HTR-8/SVneo (cell line): ENCODE data around the gene HTRA1.

Experiments used
- DNase-seq: peaks from one replicate; pipeline ENCODE4 v3.0.0; 2011; ENCODE audit warnings: low spot score, mixed read lengths; ENCODE audit not compliant: insufficient read length
- FAIRE-seq: peaks from 2 replicates; lab custom pipeline; 2011; peaks lifted over from hg19 to GRCh38; lab: Jason Lieb, UNC

HTRA1 gene

GRCh38 chr10:122544493-122544892 is 83.1 kb downstream of the HTRA1 start:
- FAIRE-seq, result no peak
- no peak for DNase-seq

GRCh38 chr10:122546242-122546641 is 84.9 kb downstream of the HTRA1 start:
- DNase-seq, result no peak
- no peak for FAIRE-seq

GRCh38 chr10:122548407-122549085 is 87.2 kb downstream of the HTRA1 start:
- no peak for DNase-seq
- no peak for FAIRE-seq

GRCh38 chr10:122549636-122550035 is 88.3 kb downstream of the HTRA1 start:
- no peak for FAIRE-seq
- DNase-seq, result no peak

- no peak for FAIRE-seq
- DNase-seq, result no peak
Observed at GRCh38 chr10:122550427-122550826, 89.1 kb downstream of the HTRA1 start.

GRCh38 chr10:122550983-122551382 is 89.6 kb downstream of the HTRA1 start:
- DNase-seq (no peak), FAIRE-seq (no peak)

- no peak for FAIRE-seq
- no peak for DNase-seq
Observed at GRCh38 chr10:122551450-122551849, 90.1 kb downstream of the HTRA1 start.

GRCh38 chr10:122553341-122553740 is 92.0 kb downstream of the HTRA1 start:
- no peak for FAIRE-seq
- no peak for DNase-seq

GRCh38 chr10:122554131-122555036 is 93.0 kb downstream of the HTRA1 start:
- FAIRE-seq, result no peak

GRCh38 chr10:122555442-122555841 is 94.1 kb downstream of the HTRA1 start:
- no peak for FAIRE-seq

More at GRCh38 chr10:122554131-122555036, 93.0 kb downstream of the HTRA1 start:
- no peak for DNase-seq

GRCh38 chr10:122557516-122557915 is 96.2 kb downstream of the HTRA1 start:
- FAIRE-seq, result no peak

More at GRCh38 chr10:122555442-122555841, 94.1 kb downstream of the HTRA1 start:
- DNase-seq, result no peak

GRCh38 chr10:122558452-122558851 is 97.1 kb downstream of the HTRA1 start:
- DNase-seq (no peak), FAIRE-seq (no peak)

More at GRCh38 chr10:122557516-122557915, 96.2 kb downstream of the HTRA1 start:
- no peak for DNase-seq

- no peak for DNase-seq
- no peak for FAIRE-seq
Observed at GRCh38 chr10:122559228-122559627, 97.9 kb downstream of the HTRA1 start.

- FAIRE-seq (no peak), DNase-seq (no peak)
Observed at GRCh38 chr10:122560279-122560804, 99.0 kb downstream of the HTRA1 start, which contains the start of gene DMBT1. TSS of gene DMBT1 (plus strand) at chr10:122560754. CDS start at chr10:122560771, 17 bp downstream.

GRCh38 chr10:122561212-122561611 is 99.9 kb downstream of the HTRA1 start:
- DNase-seq (peak; percentile 7), FAIRE-seq (no peak)

- DNase-seq, result no peak
- FAIRE-seq, result no peak
Observed at GRCh38 chr10:122561792-122562191, 100.4 kb downstream of the HTRA1 start.
